ENCODE data around the gene KIF12. TPM values are rescaled to one million over a fixed set of nuclear protein-coding genes. Genes with fewer than 3 reads are reported as not detected.

The KIF12 gene
- not detected in 2 replicates for total RNA-seq

GRCh38 chr9:114098936-114099668 is at the start of gene KIF12:
KIF12 (minus strand) TSS chr9:114099292; CDS start chr9:114099276, 16 bp downstream.

GRCh38 chr9:114078021-114078780 is 20.9 kb downstream of the KIF12 start, which contains the start of gene AMBP:
AMBP (minus strand) TSS chr9:114078300; CDS start chr9:114078209, 91 bp downstream.

Other genes starting within 250 kb of the KIF12 start
- gene ZNF618, start 223.0 kb downstream of the KIF12 start, total RNA-seq, result 11.6 and 14.4 TPM in 2 replicates
- 0.12 and 0.53 TPM in 2 replicates for gene AMBP, start 21.0 kb downstream of the KIF12 start, total RNA-seq
- 2.8 and 4.5 TPM in 2 replicates for gene COL27A1, start 56.2 kb upstream of the KIF12 start, total RNA-seq
- gene ORM1, start 223.8 kb upstream of the KIF12 start, total RNA-seq, result not detected in 2 replicates
- not detected in 2 replicates for gene ORM2, start 230.6 kb upstream of the KIF12 start, total RNA-seq

Measured in aortic smooth muscle cell (primary cell).